ENCODE measurements around the gene FOXK2.

DNA sequence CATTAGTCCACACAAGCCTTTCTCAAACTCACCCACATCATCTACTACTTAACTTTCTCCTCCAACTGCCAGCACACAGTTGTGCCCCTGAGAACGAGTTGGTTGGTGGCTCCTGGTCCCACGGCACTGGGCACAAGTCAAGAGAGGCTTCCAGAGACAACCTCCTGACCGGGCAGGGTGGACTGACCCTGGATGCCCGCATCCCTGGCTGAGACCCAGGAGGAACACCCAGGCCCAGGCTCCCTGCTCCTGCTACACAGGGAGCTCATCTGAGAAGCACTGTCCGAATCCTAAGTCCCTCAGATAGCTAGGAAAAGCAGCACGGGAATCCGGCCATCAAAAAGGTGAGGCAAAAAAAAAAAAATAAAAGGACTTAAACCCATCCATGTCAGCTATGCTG is 99.7 kb downstream of the FOXK2 start:
- TF ChIP-seq, protein P1, sequence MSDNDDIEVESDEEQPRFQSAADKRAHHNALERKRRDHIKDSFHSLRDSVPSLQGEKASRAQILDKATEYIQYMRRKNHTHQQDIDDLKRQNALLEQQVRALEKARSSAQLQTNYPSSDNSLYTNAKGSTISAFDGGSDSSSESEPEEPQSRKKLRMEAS (IDR thresholded peaks at IDR 0.05) = no peak
- no peak for TF ChIP-seq E2F6 (IDR thresholded peaks at IDR 0.05)
- no peak for TF ChIP-seq CTCF (IDR thresholded peaks at IDR 0.05; ENCODE audit: control extremely low read depth in 1 of 3, insufficient read depth in 1 of 3, low read depth in 1 of 3, low read length in 3 of 3)
- no peak for TF ChIP-seq TEAD4 (IDR thresholded peaks at IDR 0.05; ENCODE audit: low read depth, low read length)
- TF ChIP-seq NANOG (IDR thresholded peaks at IDR 0.05; ENCODE audit: insufficient read depth, low read depth, low read length, poor library complexity, severe bottlenecking) = no peak
- no peak for TF ChIP-seq POLR2AphosphoS5 (IDR thresholded peaks at IDR 0.05; ENCODE audit: low read depth, low read length)
- TF ChIP-seq ZNF274 (IDR thresholded peaks at IDR 0.05; ENCODE audit: borderline replicate concordance, extremely low read depth, low read length) = no peak
